K562 (cell line): Measurements from ENCODE around the gene TOMM6. TPM values are rescaled to one million over a fixed set of nuclear protein-coding genes. Genes with fewer than 3 reads are reported as not detected.

ENCODE experiments used
- ASH1L ChIP-seq: fragments of 450-650 bp; IDR thresholded peaks from 2 replicates; pipeline ENCODE4 v1.6.1; 2018; ENCODE audit warnings: borderline replicate concordance, mild to moderate bottlenecking, low read depth; ENCODE audit not compliant: partially characterized antibody
- DPF2 ChIP-seq: fragments of 450-650 bp; IDR thresholded peaks from 2 replicates; pipeline ENCODE4 v1.6.1; 2016
- L3MBTL2 ChIP-seq: fragments of 450-650 bp; IDR thresholded peaks from 2 replicates; pipeline ENCODE4 v1.6.1; 2016; ENCODE audit warnings: mild to moderate bottlenecking, moderate library complexity
- NCOA2 ChIP-seq, 2 experiments: fragments of 450-650 bp; IDR thresholded peaks; 2 replicates each; pipeline ENCODE4 v1.6.1; 2018; ENCODE audit warnings: mild to moderate bottlenecking in 2 of 2, moderate library complexity in 1 of 2; ENCODE audit not compliant: partially characterized antibody in 2 of 2
- TAF15 ChIP-seq: fragments of 200-400 bp; formaldehyde crosslinking; IDR thresholded peaks from 2 replicates; pipeline ENCODE4 v1.6.1; 2017; ENCODE audit warnings: mild to moderate bottlenecking, low read depth, low read length, moderate library complexity
- TBL1XR1 ChIP-seq, 2 experiments: IDR thresholded peaks; 2 replicates each; pipeline ENCODE4 v1.6.1; 2012; ENCODE audit warnings: improper control_type of control experiment in 2 of 2, low read length in 2 of 2, mild to moderate bottlenecking in 1 of 2
- TBP ChIP-seq: optimal IDR thresholded peaks from 2 replicates; pipeline ENCODE3; 2011; ENCODE audit warnings: low read depth, low read length, improper control_type of control experiment
- YY1 ChIP-seq, 3 experiments: IDR thresholded peaks; 2 replicates each; pipeline ENCODE4 v1.6.1; 2011; ENCODE audit warnings: low read length in 2 of 3, mild to moderate bottlenecking in 2 of 3, moderate library complexity in 2 of 3, borderline replicate concordance in 1 of 3, control low read depth in 1 of 3, low read depth in 1 of 3; ENCODE audit not compliant: insufficient read depth in 3 of 3, insufficient replicate concordance in 2 of 3, control insufficient read depth in 1 of 3, insufficient read length in 1 of 3; ENCODE audit errors: extremely low read depth in 1 of 3
- ZSCAN29 ChIP-seq: fragments of 450-650 bp; IDR thresholded peaks from 2 replicates; pipeline ENCODE4 v1.6.1; 2017
- polyA plus RNA-seq, 8 experiments: library from polyadenylated mRNA; depleted of rRNA in 4 of 8; stranded (reverse) in 5 of 8; unstranded in 3 of 8; fragments of >200 nt; fragmentation: Nextera tagmentation in 2 of 8; fragmentation: Illumina TruSeq in 1 of 8; extraction: Ambion mirVana in 2 of 8; extraction: Trizol in 1 of 8; gene quantifications; 2 replicates each; pipeline versions ENCODE4 v1.2.1 to v1.2.3, GENCODE V29; 2011 to 2014; ENCODE audit warnings: inconsistent platforms in 1 of 8, missing spikeins in 1 of 8
- total RNA-seq, 7 experiments: library from RNA; depleted of rRNA in 6 of 7; stranded (reverse); fragments of >200 nt in 6 of 7; fragmentation: Illumina TruSeq in 2 of 7; extraction: Trizol in 2 of 7; gene quantifications; 2 replicates each; pipeline versions ENCODE4 v1.2.1 to v1.2.3, GENCODE V29; 2011 to 2021; ENCODE audit warnings: low replicate concordance in 1 of 7
- TF ChIP-seq, protein P1 (sequence below): fragments of 450-650 bp; IDR thresholded peaks from 2 replicates; pipeline ENCODE4 v1.6.1; 2018; ENCODE audit not compliant: partially characterized antibody
- TF ChIP-seq, protein P2 (sequence below): fragments of 200-800 bp; sonication (Bioruptor generic); IDR thresholded peaks from 2 replicates; pipeline ENCODE4 v1.6.1; 2016; ENCODE audit warnings: missing genetic modification characterization, missing compliant biosample characterization
- TF ChIP-seq, protein P3 (sequence below): fragments of 450-650 bp; IDR thresholded peaks from 2 replicates; pipeline ENCODE4 v1.6.1; 2016; ENCODE audit warnings: missing biosample characterization, missing genetic modification characterization

TOMM6 gene
- total and polyA plus RNA-seq, 9 of the 15 experiments (the other 6 are each of a cell fraction or from before 2014, with no cell fraction given) = 380 to 2,097 (median 1,065) TPM

DNA sequence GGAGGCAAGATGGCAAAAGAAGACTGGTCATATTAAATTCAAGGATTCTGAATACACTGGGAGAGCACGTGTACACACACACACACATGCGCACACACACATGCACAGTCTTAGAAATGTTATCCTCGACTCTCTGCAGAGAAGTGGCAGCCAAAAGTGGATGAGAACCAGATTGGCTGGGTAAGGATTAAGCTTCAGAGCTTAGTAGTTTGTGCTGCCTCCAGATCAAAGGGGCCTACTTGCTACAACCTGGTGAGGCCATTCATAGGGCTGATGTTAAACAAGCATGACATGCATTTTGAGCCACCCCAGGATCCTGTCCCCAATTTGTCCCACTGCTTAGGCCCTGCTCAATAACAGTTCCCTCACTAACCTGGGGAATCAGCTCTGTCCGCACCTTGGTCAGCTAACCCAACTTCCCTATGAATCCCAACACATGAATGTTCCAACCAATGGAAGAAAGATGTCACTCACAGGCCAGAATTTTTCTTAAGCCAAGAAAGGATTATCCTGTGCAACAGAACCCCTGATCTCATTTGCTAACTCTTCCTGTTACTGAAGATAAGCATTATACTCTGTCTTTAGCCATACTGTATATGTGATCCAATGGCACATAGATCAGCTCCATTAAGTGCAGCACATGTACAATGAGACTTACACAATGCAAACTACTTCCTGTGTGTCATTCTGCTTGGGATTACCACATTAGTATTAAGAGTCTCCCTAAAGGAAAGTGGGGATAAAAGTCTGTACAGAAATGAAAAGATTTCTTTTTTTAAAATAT, 31.0 kb downstream of the TOMM6 start (continued):
- TF ChIP-seq YY1 (IDR thresholded peaks at IDR 0.05; ENCODE audit: borderline replicate concordance in 1 of 3, control insufficient read depth in 1 of 3, extremely low read depth in 1 of 3, insufficient read depth in 3 of 3, insufficient read length in 1 of 3, insufficient replicate concordance in 2 of 3, low read depth in 1 of 3, low read length in 2 of 3) (peak in 1 of 3 experiments; percentile 27), TBP (peak; percentile 28), ZSCAN29 (no peak), ASH1L (no peak), TAF15 (no peak), DPF2 (peak; percentile 93), L3MBTL2 (0 out of 2 replicates have a peak, but pooled peaks have one; percentile 15), TBL1XR1 (IDR thresholded peaks at IDR 0.05; ENCODE audit: low read length in 2 of 2) (peak in 1 of 2 experiments; percentile 55; a peak in 1 of 4 replicates), NCOA2 (IDR thresholded peaks at IDR 0.05; ENCODE audit: partially characterized antibody in 2 of 2) (peak in 1 of 2 experiments; percentile 54)
- TF ChIP-seq, protein P1, sequence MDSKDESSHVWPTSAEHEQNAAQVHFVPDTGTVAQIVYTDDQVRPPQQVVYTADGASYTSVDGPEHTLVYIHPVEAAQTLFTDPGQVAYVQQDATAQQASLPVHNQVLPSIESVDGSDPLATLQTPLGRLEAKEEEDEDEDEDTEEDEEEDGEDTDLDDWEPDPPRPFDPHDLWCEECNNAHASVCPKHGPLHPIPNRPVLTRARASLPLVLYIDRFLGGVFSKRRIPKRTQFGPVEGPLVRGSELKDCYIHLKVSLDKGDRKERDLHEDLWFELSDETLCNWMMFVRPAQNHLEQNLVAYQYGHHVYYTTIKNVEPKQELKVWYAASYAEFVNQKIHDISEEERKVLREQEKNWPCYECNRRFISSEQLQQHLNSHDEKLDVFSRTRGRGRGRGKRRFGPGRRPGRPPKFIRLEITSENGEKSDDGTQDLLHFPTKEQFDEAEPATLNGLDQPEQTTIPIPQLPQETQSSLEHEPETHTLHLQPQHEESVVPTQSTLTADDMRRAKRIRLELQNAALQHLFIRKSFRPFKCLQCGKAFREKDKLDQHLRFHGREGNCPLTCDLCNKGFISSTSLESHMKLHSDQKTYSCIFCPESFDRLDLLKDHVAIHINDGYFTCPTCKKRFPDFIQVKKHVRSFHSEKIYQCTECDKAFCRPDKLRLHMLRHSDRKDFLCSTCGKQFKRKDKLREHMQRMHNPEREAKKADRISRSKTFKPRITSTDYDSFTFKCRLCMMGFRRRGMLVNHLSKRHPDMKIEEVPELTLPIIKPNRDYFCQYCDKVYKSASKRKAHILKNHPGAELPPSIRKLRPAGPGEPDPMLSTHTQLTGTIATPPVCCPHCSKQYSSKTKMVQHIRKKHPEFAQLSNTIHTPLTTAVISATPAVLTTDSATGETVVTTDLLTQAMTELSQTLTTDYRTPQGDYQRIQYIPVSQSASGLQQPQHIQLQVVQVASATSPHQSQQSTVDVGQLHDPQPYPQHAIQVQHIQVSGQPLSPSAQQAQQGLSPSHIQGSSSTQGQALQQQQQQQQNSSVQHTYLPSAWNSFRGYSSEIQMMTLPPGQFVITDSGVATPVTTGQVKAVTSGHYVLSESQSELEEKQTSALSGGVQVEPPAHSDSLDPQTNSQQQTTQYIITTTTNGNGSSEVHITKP = peak; percentile 78
- TF ChIP-seq, protein P2, sequence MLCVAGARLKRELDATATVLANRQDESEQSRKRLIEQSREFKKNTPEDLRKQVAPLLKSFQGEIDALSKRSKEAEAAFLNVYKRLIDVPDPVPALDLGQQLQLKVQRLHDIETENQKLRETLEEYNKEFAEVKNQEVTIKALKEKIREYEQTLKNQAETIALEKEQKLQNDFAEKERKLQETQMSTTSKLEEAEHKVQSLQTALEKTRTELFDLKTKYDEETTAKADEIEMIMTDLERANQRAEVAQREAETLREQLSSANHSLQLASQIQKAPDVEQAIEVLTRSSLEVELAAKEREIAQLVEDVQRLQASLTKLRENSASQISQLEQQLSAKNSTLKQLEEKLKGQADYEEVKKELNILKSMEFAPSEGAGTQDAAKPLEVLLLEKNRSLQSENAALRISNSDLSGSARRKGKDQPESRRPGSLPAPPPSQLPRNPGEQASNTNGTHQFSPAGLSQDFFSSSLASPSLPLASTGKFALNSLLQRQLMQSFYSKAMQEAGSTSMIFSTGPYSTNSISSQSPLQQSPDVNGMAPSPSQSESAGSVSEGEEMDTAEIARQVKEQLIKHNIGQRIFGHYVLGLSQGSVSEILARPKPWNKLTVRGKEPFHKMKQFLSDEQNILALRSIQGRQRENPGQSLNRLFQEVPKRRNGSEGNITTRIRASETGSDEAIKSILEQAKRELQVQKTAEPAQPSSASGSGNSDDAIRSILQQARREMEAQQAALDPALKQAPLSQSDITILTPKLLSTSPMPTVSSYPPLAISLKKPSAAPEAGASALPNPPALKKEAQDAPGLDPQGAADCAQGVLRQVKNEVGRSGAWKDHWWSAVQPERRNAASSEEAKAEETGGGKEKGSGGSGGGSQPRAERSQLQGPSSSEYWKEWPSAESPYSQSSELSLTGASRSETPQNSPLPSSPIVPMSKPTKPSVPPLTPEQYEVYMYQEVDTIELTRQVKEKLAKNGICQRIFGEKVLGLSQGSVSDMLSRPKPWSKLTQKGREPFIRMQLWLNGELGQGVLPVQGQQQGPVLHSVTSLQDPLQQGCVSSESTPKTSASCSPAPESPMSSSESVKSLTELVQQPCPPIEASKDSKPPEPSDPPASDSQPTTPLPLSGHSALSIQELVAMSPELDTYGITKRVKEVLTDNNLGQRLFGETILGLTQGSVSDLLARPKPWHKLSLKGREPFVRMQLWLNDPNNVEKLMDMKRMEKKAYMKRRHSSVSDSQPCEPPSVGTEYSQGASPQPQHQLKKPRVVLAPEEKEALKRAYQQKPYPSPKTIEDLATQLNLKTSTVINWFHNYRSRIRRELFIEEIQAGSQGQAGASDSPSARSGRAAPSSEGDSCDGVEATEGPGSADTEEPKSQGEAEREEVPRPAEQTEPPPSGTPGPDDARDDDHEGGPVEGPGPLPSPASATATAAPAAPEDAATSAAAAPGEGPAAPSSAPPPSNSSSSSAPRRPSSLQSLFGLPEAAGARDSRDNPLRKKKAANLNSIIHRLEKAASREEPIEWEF (CRISPR knock-in tag) = no peak
- TF ChIP-seq, protein P3, sequence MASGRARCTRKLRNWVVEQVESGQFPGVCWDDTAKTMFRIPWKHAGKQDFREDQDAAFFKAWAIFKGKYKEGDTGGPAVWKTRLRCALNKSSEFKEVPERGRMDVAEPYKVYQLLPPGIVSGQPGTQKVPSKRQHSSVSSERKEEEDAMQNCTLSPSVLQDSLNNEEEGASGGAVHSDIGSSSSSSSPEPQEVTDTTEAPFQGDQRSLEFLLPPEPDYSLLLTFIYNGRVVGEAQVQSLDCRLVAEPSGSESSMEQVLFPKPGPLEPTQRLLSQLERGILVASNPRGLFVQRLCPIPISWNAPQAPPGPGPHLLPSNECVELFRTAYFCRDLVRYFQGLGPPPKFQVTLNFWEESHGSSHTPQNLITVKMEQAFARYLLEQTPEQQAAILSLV (tag) = no peak
